ENCODE results near the gene PTPRA. TPM values are rescaled to one million over a fixed set of nuclear protein-coding genes. Genes with fewer than 3 reads are reported as not detected.
A peak's percentile ranks its signal among the peaks of the same experiment; 100 is the strongest.

The PTPRA gene
- total and polyA plus RNA-seq, 10 of the 15 experiments (the other 5 are each of a cell fraction or from before 2014, with no cell fraction given) = 3.9 to 62.1 (median 34.6) TPM

GRCh38 chr20:2840138-2840966 is 32.9 kb upstream of the PTPRA start, which contains the start of the genes PCED1A and VPS16 (continued):
- TF ChIP-seq E2F8 (IDR thresholded peaks at IDR 0.05; ENCODE audit: low read depth, partially characterized antibody) (no peak), IRF3 (IDR thresholded peaks at IDR 0.05) (no peak), KDM1A (IDR thresholded peaks at IDR 0.05; ENCODE audit: borderline replicate concordance) (no peak), SMARCA5 (IDR thresholded peaks at IDR 0.05) (no peak; the same call in 1 of the 2 replicates), ZNF207 (IDR thresholded peaks at IDR 0.05; ENCODE audit: borderline replicate concordance) (peak; percentile 82; the same call in 1 of the 2 replicates), REST (IDR thresholded peaks at IDR 0.05; ENCODE audit: low read depth, low read length) (no peak), MEF2B (IDR thresholded peaks at IDR 0.05; ENCODE audit: partially characterized antibody, poor library complexity, severe bottlenecking) (peak; percentile 36), MYB (IDR thresholded peaks at IDR 0.05; ENCODE audit: borderline replicate concordance, low read depth, low read length) (no peak), SUPT20H (IDR thresholded peaks at IDR 0.05; ENCODE audit: borderline replicate concordance, control insufficient read depth, low read depth, low read length) (no peak), ZNF24 (IDR thresholded peaks at IDR 0.05) (no peak), ZNF687 (IDR thresholded peaks at IDR 0.05) (peak; percentile 73; the same call in 1 of the 2 replicates), TARDBP (IDR thresholded peaks at IDR 0.05; ENCODE audit: borderline replicate concordance) (0 out of 2 replicates have a peak, but pooled peaks have one; percentile 61), MLLT1 (IDR thresholded peaks at IDR 0.05) (no peak), TAF1 (IDR thresholded peaks at IDR 0.05; ENCODE audit: borderline replicate concordance, low read depth, low read length) (peak; percentile 72; the same call in 1 of the 2 replicates), RFX5 (IDR thresholded peaks at IDR 0.05; ENCODE audit: low read depth, low read length) (no peak)
